H1 (cell line): ENCODE data around the gene KCND1. TPM values are rescaled to one million over a fixed set of nuclear protein-coding genes. Genes with fewer than 3 reads are reported as not detected.

Source experiments
- CHD1 ChIP-seq: IDR thresholded peaks from 2 replicates; pipeline ENCODE4 v1.6.1; 2012; ENCODE audit warnings: low read depth, low read length, improper control_type of control experiment
- EZH2 ChIP-seq: fragments of 200-600 bp; sonication (generic); IDR thresholded peaks from 2 replicates; pipeline ENCODE4 v1.7.1; 2012; ENCODE audit warnings: low read depth, mild to moderate bottlenecking, moderate library complexity, low read length, inconsistent platforms; ENCODE audit not compliant: severe bottlenecking
- HDAC2 ChIP-seq, 2 experiments: fragments of 300-600 bp in 1 of 2; sonication (generic) in 1 of 2; IDR thresholded peaks; 2 replicates each; pipeline ENCODE4 v1.6.1; 2011 to 2012; ENCODE audit warnings: low read depth in 2 of 2, low read length in 2 of 2, mild to moderate bottlenecking in 2 of 2, moderate library complexity in 2 of 2, borderline replicate concordance in 1 of 2, inconsistent platforms in 1 of 2
- SP1 ChIP-seq: IDR thresholded peaks from 2 replicates; pipeline ENCODE4 v1.6.1; 2011; ENCODE audit warnings: low read depth, low read length
- polyA plus RNA-seq, 7 experiments: library from polyadenylated mRNA; depleted of rRNA in 3 of 7; stranded (reverse) in 5 of 7; unstranded in 2 of 7; fragments of >200 nt in 5 of 7; fragments of 200-250 nt in 2 of 7; gene quantifications; 1 replicate in 5 of 7; 2 replicates in 1 of 7; 4 replicates in 1 of 7; pipeline versions ENCODE4 v1.2.1 to v1.2.3, GENCODE V29; 2011 to 2013; ENCODE audit warnings: missing spikeins in 2 of 7, mixed read lengths in 2 of 7
- total RNA-seq: library from RNA; stranded (reverse); fragmentation: NEBNext Ultra II Directional; extraction: Animal tissue kit (Norgen Biotek cat#: 25700); gene quantifications from 2 replicates; pipeline ENCODE4 v1.2.1, GENCODE V29; 2021
- TF ChIP-seq, protein P1 (sequence below), 3 experiments: IDR thresholded peaks; 1 replicate in 2 of 3; 2 replicates in 1 of 3; pipeline versions ENCODE4 v1.5.1 to v1.6.1; 2011; ENCODE audit warnings: low read length in 3 of 3, mild to moderate bottlenecking in 3 of 3, inconsistent platforms in 2 of 3, low read depth in 1 of 3, moderate library complexity in 1 of 3; ENCODE audit not compliant: insufficient read depth in 1 of 3; ENCODE audit errors: control extremely low read depth in 1 of 3

Gene KCND1
- total and polyA plus RNA-seq, 2 of the 8 experiments (the other 6 are each of a cell fraction or from before 2014, with no cell fraction given), result 3.1 to 6.8 TPM

DNA sequence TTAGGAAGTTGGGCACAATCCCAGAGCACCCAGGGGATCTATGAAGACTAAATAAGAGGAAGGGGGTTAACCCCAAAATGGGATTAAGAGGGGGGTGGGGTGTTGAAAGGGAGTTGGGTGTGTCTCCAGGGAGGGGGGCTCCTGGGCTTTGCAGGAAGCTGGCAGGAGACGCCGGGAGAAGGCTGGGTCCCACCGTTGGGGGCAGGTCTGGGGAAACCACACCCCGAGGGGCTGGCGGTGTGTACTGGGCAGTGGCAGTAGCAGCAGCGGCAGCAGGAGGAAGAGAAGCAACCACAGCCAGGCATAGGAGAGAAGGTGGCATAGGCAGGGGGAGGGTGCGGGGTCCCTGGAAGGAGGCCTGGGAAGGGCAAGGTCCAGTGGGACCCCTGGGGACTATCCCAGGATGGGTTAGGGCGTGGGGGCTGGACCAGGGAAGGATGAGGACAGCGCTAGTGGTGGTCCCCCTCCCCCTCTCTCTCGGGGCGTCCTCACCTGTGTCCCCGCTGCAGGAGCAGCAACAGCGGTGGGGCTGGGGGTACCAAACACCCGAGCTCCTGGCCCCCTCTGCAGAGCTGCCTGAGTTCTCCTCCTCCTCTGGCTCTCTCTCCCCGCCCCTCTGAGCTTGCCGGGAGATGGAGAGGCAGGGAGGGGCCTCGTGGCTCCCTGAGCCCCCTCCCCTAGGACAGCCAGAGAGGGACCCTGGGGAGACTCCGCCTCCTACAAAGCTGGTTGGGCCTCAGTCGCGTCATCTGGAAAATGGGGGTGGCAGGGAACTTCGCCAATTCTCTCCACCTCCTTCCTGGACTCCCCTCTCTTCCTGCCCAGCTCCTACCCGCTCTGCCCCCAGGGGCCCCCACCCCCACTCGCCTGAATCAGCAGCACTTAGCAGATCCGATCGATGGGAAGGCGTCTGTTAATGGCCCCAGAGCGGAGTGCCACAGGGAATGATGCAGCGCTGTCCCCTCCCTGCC lies at the start of gene KCND1 (continued):
- TF ChIP-seq SP1, result no peak
- TF ChIP-seq HDAC2 (IDR thresholded peaks at IDR 0.05; ENCODE audit: borderline replicate concordance in 1 of 2, low read depth in 2 of 2, low read length in 2 of 2), result no peak
- no peak for TF ChIP-seq EZH2
- TF ChIP-seq CHD1, result no peak
- TF ChIP-seq, protein P1, sequence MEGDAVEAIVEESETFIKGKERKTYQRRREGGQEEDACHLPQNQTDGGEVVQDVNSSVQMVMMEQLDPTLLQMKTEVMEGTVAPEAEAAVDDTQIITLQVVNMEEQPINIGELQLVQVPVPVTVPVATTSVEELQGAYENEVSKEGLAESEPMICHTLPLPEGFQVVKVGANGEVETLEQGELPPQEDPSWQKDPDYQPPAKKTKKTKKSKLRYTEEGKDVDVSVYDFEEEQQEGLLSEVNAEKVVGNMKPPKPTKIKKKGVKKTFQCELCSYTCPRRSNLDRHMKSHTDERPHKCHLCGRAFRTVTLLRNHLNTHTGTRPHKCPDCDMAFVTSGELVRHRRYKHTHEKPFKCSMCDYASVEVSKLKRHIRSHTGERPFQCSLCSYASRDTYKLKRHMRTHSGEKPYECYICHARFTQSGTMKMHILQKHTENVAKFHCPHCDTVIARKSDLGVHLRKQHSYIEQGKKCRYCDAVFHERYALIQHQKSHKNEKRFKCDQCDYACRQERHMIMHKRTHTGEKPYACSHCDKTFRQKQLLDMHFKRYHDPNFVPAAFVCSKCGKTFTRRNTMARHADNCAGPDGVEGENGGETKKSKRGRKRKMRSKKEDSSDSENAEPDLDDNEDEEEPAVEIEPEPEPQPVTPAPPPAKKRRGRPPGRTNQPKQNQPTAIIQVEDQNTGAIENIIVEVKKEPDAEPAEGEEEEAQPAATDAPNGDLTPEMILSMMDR (IDR thresholded peaks at IDR 0.05; ENCODE audit: control extremely low read depth in 1 of 3, insufficient read depth in 1 of 3, low read depth in 1 of 3, low read length in 3 of 3), result no peak
